Right lobe of liver (tissue), 4 donors: ENCODE results near the gene KRT81.

ENCODE experiments used
- POLR2A ChIP-seq: fragments of 450-650 bp; IDR thresholded peaks from one replicate; pipeline ENCODE4 v1.6.1; 2017; ENCODE audit warnings: antibody characterized with exemption, mild to moderate bottlenecking
- TF ChIP-seq, protein P1 (sequence below), 4 donors: fragments of 200-600 bp in 3 of 4; fragments of 450-650 bp in 1 of 4; IDR thresholded peaks; one replicate each; pipeline versions ENCODE4 v1.5.1 to v1.8.0; 2016 to 2022; ENCODE audit warnings: antibody characterized with exemption in 4 of 4, mild to moderate bottlenecking in 2 of 4
- donor health status: DM: no; HTN: no; CAD: no.
- donor health status: DM: no; HTN: no; CAD: no.
- donor health status: DM: no; HTN: yes; CAD: no.

DNA sequence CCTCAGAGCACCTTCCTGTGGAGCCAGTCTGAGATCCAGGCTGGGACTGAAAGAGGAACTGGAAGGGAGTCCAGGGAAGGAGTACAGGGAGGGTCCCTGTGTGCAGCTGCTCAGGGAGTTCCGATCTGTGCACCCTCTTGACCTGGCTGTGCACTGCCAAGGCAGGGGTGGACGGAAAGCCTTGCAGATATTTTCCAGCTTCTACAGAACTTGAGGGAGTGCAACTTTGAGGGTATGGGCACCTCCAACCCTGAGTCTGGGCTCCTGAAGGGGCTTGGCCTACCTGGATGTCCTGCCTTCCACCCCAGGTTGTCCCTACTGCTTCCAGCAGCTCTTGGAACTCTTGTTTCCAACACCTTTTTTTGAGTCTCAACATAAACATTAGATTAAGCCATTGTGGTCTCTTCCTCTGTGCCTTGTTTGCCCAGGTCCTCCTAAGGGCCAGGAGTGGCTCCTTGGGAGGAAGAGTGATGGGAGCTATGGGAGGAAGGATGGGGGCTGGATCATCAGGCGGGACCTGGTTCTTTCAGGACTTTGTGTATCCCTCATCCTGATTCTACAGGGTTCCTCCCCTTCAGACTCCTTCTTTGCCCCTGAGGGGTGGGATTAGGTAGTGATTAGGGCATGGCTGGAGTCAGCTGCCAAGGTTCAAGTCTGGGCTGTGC is 54.8 kb downstream of the KRT81 start:
- TF ChIP-seq, protein P1, sequence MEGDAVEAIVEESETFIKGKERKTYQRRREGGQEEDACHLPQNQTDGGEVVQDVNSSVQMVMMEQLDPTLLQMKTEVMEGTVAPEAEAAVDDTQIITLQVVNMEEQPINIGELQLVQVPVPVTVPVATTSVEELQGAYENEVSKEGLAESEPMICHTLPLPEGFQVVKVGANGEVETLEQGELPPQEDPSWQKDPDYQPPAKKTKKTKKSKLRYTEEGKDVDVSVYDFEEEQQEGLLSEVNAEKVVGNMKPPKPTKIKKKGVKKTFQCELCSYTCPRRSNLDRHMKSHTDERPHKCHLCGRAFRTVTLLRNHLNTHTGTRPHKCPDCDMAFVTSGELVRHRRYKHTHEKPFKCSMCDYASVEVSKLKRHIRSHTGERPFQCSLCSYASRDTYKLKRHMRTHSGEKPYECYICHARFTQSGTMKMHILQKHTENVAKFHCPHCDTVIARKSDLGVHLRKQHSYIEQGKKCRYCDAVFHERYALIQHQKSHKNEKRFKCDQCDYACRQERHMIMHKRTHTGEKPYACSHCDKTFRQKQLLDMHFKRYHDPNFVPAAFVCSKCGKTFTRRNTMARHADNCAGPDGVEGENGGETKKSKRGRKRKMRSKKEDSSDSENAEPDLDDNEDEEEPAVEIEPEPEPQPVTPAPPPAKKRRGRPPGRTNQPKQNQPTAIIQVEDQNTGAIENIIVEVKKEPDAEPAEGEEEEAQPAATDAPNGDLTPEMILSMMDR (IDR thresholded peaks at IDR 0.05): no peak
- no peak for TF ChIP-seq POLR2A
